ENCODE measurements around the gene GARS1.

GARS1 gene

GRCh38 chr7:30652698-30653641, 58.3 kb downstream of the GARS1 start:
- no peak overlapping the region for H3K27ac ChIP-seq (ENCODE audit: low read depth, low read length, poor library complexity, severe bottlenecking)

DNA sequence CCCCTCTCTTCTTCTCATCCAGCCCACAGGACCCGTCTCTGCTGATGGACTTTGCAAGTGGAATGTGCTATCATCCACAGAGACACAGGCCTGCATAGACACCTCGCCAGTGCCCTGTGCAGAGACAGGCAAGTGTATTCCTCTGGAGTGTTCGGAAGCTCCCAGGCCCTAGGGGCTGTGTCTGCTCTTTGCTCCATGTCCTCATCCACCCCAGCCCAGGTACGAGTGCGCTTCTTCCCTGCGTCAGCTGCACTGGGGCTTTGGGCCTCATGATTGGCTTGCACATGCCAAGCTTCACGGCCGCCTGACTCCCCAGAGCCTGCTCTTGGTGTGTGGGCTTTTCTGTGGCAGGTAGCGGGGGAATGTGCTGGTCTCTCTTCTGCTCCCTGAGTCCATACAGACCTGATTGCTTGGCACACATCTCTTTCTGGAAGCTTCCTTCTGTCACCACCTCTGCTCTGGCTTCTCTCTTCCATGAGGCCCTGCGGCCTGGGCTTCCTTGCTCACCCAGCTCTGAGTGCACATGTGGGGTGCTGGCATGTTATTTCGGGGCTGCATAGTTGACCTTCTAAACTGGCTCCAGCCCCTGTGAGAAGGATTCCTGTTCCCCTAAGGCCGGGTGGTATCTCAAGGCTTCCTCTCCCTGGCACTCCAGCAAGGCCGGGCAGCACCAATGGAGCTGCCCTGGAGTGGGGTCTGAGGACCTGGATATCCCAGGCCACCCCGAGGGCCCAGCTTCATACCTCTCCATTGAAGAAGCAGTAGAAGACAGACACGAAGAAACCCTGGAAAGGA, 59.8 kb downstream of the GARS1 start:
- Histone ChIP-seq H3K4me3 (ENCODE audit: low read depth, low read length, poor library complexity, severe bottlenecking) (no peak overlapping the region), H3K9ac (ENCODE audit: low read length) (no peak overlapping the region), H3K4me1 (ENCODE audit: insufficient read depth, low read length, severe bottlenecking) (no peaks in the 10 kb centered on the region), H3K36me3 (ENCODE audit: insufficient read depth, low read length) (no peaks in the 10 kb centered on the region), H2AFZ (ENCODE audit: low read length) (no peak overlapping the region), H3K9me3 (ENCODE audit: low read length) (no peaks in the 10 kb centered on the region), H3F3A (ENCODE audit: insufficient read depth, low read length) (no peaks in the 10 kb centered on the region), H4K20me1 (ENCODE audit: insufficient read depth, low read length) (no peaks in the 10 kb centered on the region), H3K27me3 (ENCODE audit: insufficient read depth, low read length) (no peaks in the 10 kb centered on the region; the same call in 1 of the 2 replicates), H3K4me2 (ENCODE audit: low read length) (no peak overlapping the region), H3K27ac (ENCODE audit: low read depth, low read length, poor library complexity, severe bottlenecking) (no peak overlapping the region), H3K79me2 (ENCODE audit: insufficient read depth, low read length) (no peaks in the 10 kb centered on the region), H3K9me2 (ENCODE audit: low read depth, low read length) (no peaks in the 10 kb centered on the region)
- no peak for TF ChIP-seq EZH2 (IDR thresholded peaks at IDR 0.05; ENCODE audit: borderline replicate concordance, low read length)
- TF ChIP-seq, protein P1, sequence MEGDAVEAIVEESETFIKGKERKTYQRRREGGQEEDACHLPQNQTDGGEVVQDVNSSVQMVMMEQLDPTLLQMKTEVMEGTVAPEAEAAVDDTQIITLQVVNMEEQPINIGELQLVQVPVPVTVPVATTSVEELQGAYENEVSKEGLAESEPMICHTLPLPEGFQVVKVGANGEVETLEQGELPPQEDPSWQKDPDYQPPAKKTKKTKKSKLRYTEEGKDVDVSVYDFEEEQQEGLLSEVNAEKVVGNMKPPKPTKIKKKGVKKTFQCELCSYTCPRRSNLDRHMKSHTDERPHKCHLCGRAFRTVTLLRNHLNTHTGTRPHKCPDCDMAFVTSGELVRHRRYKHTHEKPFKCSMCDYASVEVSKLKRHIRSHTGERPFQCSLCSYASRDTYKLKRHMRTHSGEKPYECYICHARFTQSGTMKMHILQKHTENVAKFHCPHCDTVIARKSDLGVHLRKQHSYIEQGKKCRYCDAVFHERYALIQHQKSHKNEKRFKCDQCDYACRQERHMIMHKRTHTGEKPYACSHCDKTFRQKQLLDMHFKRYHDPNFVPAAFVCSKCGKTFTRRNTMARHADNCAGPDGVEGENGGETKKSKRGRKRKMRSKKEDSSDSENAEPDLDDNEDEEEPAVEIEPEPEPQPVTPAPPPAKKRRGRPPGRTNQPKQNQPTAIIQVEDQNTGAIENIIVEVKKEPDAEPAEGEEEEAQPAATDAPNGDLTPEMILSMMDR (IDR thresholded peaks at IDR 0.05; ENCODE audit: low read length): no peak

More at GRCh38 chr7:30652698-30653641, 58.3 kb downstream of the GARS1 start:
- no peaks in the 10 kb centered on the region for H3K79me2 ChIP-seq (ENCODE audit: insufficient read depth, low read length)
- no peaks in the 10 kb centered on the region for H4K20me1 ChIP-seq (ENCODE audit: insufficient read depth, low read length)
- H3K4me2 ChIP-seq (ENCODE audit: low read length): no peak overlapping the region
- TF ChIP-seq EZH2 (IDR thresholded peaks at IDR 0.05; ENCODE audit: borderline replicate concordance, low read length): no peak
- TF ChIP-seq, protein P1 (IDR thresholded peaks at IDR 0.05; ENCODE audit: low read length): no peak
- no peaks in the 10 kb centered on the region for H3K9me3 ChIP-seq (ENCODE audit: low read length)
- H3K27me3 ChIP-seq (ENCODE audit: insufficient read depth, low read length): no peaks in the 10 kb centered on the region; the same call in 1 of the 2 replicates
- no peak overlapping the region for H2AFZ ChIP-seq (ENCODE audit: low read length)
- H3K4me3 ChIP-seq (ENCODE audit: low read depth, low read length, poor library complexity, severe bottlenecking): no peak overlapping the region
- H3F3A ChIP-seq (ENCODE audit: insufficient read depth, low read length): no peaks in the 10 kb centered on the region
- no peaks in the 10 kb centered on the region for H3K36me3 ChIP-seq (ENCODE audit: insufficient read depth, low read length)
- no peaks in the 10 kb centered on the region for H3K9me2 ChIP-seq (ENCODE audit: low read depth, low read length)
- no peak overlapping the region for H3K9ac ChIP-seq (ENCODE audit: low read length)
- H3K4me1 ChIP-seq (ENCODE audit: insufficient read depth, low read length, severe bottlenecking): no peaks in the 10 kb centered on the region

- Histone ChIP-seq H3K9me3 (ENCODE audit: low read length) (no peaks in the 10 kb centered on the region), H2AFZ (ENCODE audit: low read length) (no peak overlapping the region), H3K27me3 (ENCODE audit: insufficient read depth, low read length) (no peaks in the 10 kb centered on the region; the same call in 1 of the 2 replicates), H3K9ac (ENCODE audit: low read length) (no peak overlapping the region), H3K4me1 (ENCODE audit: insufficient read depth, low read length, severe bottlenecking) (no peaks in the 10 kb centered on the region), H3F3A (ENCODE audit: insufficient read depth, low read length) (no peaks in the 10 kb centered on the region), H3K4me3 (ENCODE audit: low read depth, low read length, poor library complexity, severe bottlenecking) (no peak overlapping the region), H3K79me2 (ENCODE audit: insufficient read depth, low read length) (no peaks in the 10 kb centered on the region), H3K36me3 (ENCODE audit: insufficient read depth, low read length) (no peaks in the 10 kb centered on the region), H3K9me2 (ENCODE audit: low read depth, low read length) (no peaks in the 10 kb centered on the region), H3K27ac (ENCODE audit: low read depth, low read length, poor library complexity, severe bottlenecking) (no peak overlapping the region), H3K4me2 (ENCODE audit: low read length) (no peak overlapping the region), H4K20me1 (ENCODE audit: insufficient read depth, low read length) (no peaks in the 10 kb centered on the region)
- TF ChIP-seq, protein P1 (IDR thresholded peaks at IDR 0.05; ENCODE audit: low read length): no peak
- TF ChIP-seq EZH2 (IDR thresholded peaks at IDR 0.05; ENCODE audit: borderline replicate concordance, low read length): no peak
Measured at GRCh38 chr7:30655096-30655970, 60.7 kb downstream of the GARS1 start.
